ENCODE data around the gene HNRNPA1. TPM values are rescaled to one million over a fixed set of nuclear protein-coding genes. Genes with fewer than 3 reads are reported as not detected.

The HNRNPA1 gene
- total RNA-seq, 2 experiments from 2014 or later, result 713 to 2,128 TPM

GRCh38 chr12:54266852-54267251 is 13.7 kb upstream of the HNRNPA1 start:
- Histone ChIP-seq H3K79me2 (ENCODE audit: insufficient read depth, low read depth, low read length) (peaks cover 52% of the 10 kb centered on the region), H3K4me1 (ENCODE audit: insufficient read depth, low read length, poor library complexity, severe bottlenecking) (peaks cover 11% of the 10 kb centered on the region), H2AFZ (ENCODE audit: low read length) (no peak overlapping the region), H3K4me3 (ENCODE audit: low read depth, low read length, poor library complexity, severe bottlenecking) (no peak overlapping the region), H3K9me2 (ENCODE audit: insufficient read depth, low read length) (no peaks in the 10 kb centered on the region), H3K4me2 (ENCODE audit: low read length) (no peak overlapping the region), H4K20me1 (ENCODE audit: insufficient read depth, low read length) (no peaks in the 10 kb centered on the region), H3K9me3 (ENCODE audit: low read length) (no peaks in the 10 kb centered on the region), H3K36me3 (ENCODE audit: insufficient read depth, low read length) (peaks cover 42% of the 10 kb centered on the region), H3K27ac (ENCODE audit: low read depth, low read length, poor library complexity, severe bottlenecking) (no peak overlapping the region)
- POLR2A ChIA-PET, result interaction anchor here (1.1 to 2.3 kb wide), 3 partner anchors 13 to 74 kb away, joined by 3 to 8 read pairs (median 3); partner anchors contain the start of genes CBX5 and HNRNPA1
- TF ChIP-seq CTCF (conservative IDR thresholded peaks at IDR 0.05; ENCODE audit: low read length) (no peak), EZH2phosphoT487 (IDR thresholded peaks at IDR 0.05; ENCODE audit: borderline replicate concordance, low read depth, low read length) (no peak)
- BruUV-seq (replicated peaks), result no TSS peak
- CTCF ChIA-PET (ENCODE audit: unreplicated experiment), result no interaction called here
- intact Hi-C loops (cut with micrococcal nuclease; ENCODE audit: unreplicated experiment), result no loop called here
- DNase-seq (ENCODE audit: low spot score), result no peak

GRCh38 chr12:54270345-54270744 is 10.2 kb upstream of the HNRNPA1 start:
- Histone ChIP-seq H2AFZ (ENCODE audit: low read length) (no peak overlapping the region), H3K4me1 (ENCODE audit: insufficient read depth, low read length, poor library complexity, severe bottlenecking) (no peaks in the 10 kb centered on the region), H3K4me2 (ENCODE audit: low read length) (no peak overlapping the region), H4K20me1 (ENCODE audit: insufficient read depth, low read length) (0 out of 2 replicates have a peak, but pooled peaks cover 7% of the 10 kb centered on the region), H3K36me3 (ENCODE audit: insufficient read depth, low read length) (peaks cover 70% of the 10 kb centered on the region), H3K79me2 (ENCODE audit: insufficient read depth, low read depth, low read length) (peaks cover 59% of the 10 kb centered on the region), H3K9me2 (ENCODE audit: insufficient read depth, low read length) (no peaks in the 10 kb centered on the region), H3K4me3 (ENCODE audit: low read depth, low read length, poor library complexity, severe bottlenecking) (no peak overlapping the region), H3K9me3 (ENCODE audit: low read length) (no peaks in the 10 kb centered on the region), H3K27ac (ENCODE audit: low read depth, low read length, poor library complexity, severe bottlenecking) (no peak overlapping the region)
- ChIA-PET POLR2A (no interaction called here), CTCF (ENCODE audit: unreplicated experiment) (no interaction called here)
- BruUV-seq (replicated peaks), result no TSS peak
- TF ChIP-seq CTCF (conservative IDR thresholded peaks at IDR 0.05; ENCODE audit: low read length), result no peak
- TF ChIP-seq EZH2phosphoT487 (IDR thresholded peaks at IDR 0.05; ENCODE audit: borderline replicate concordance, low read depth, low read length), result no peak
- intact Hi-C loops (cut with micrococcal nuclease; ENCODE audit: unreplicated experiment), result no loop called here
- no peak for DNase-seq (ENCODE audit: low spot score)

GRCh38 chr12:54272214-54272613 is 8.3 kb upstream of the HNRNPA1 start:
- no peaks in the 10 kb centered on the region for H3K9me3 ChIP-seq (ENCODE audit: low read length)
- H4K20me1 ChIP-seq (ENCODE audit: insufficient read depth, low read length), result peaks cover 15% of the 10 kb centered on the region; the same call in 1 of the 2 replicates
- H3K4me3 ChIP-seq (ENCODE audit: low read depth, low read length, poor library complexity, severe bottlenecking), result no peak overlapping the region
- H3K4me1 ChIP-seq (ENCODE audit: insufficient read depth, low read length, poor library complexity, severe bottlenecking), result peaks cover 18% of the 10 kb centered on the region
- no peak overlapping the region for H3K4me2 ChIP-seq (ENCODE audit: low read length)
- ChIA-PET CTCF (ENCODE audit: unreplicated experiment) (no interaction called here), POLR2A (no interaction called here)
- no peak overlapping the region for H3K27ac ChIP-seq (ENCODE audit: low read depth, low read length, poor library complexity, severe bottlenecking)
- no TSS peak for BruUV-seq (replicated peaks)
- peaks cover 82% of the 10 kb centered on the region for H3K36me3 ChIP-seq (ENCODE audit: insufficient read depth, low read length)
- H3K9me2 ChIP-seq (ENCODE audit: insufficient read depth, low read length), result no peaks in the 10 kb centered on the region
- no peak overlapping the region for H2AFZ ChIP-seq (ENCODE audit: low read length)
- TF ChIP-seq EZH2phosphoT487 (IDR thresholded peaks at IDR 0.05; ENCODE audit: borderline replicate concordance, low read depth, low read length), result no peak
- no peak for TF ChIP-seq CTCF (conservative IDR thresholded peaks at IDR 0.05; ENCODE audit: low read length)
- H3K79me2 ChIP-seq (ENCODE audit: insufficient read depth, low read depth, low read length), result peaks cover 66% of the 10 kb centered on the region
- DNase-seq (ENCODE audit: low spot score), result no peak
- intact Hi-C loops (cut with micrococcal nuclease; ENCODE audit: unreplicated experiment), result no loop called here

Measured in OCI-LY7 (cell line).